Measurements from ENCODE around the gene APCS.

Gene APCS

DNA sequence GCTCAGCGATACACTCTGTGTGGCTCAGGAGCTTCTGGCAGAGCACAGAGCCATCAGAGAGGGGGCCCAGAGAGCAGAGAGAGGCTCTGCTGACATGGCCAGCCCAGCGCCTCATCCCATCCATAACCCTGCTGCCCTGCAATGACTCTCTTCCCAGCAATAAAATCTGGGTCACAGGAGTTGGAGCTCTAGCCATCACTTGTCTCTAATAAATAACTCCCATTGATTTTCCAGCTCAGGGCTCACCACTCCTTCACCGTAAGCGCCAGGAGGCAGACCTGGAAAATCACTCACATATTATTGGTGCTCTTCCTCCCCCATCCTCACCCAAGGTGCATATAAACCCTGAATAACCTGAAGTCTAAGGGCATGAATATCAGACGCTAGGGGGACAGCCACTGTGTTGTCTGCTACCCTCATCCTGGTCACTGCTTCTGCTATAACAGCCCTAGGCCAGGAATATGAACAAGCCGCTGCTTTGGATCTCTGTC is at the start of gene APCS:
APCS (plus strand) TSS at position 366 of the 491 bp plus-strand sequence; CDS start at position 462, 96 bp downstream.
- DNase-seq (ENCODE audit: extremely low read depth, low read depth), result no peak
- no peak for TF ChIP-seq CTCF (IDR thresholded peaks at IDR 0.05; ENCODE audit: low read depth, low read length, missing control alignments)
- no peak within 1 kb of the TSS for H3K4me3 ChIP-seq (replicated peaks; ENCODE audit: low read depth, low read length)

GRCh38 chr1:159548126-159548525 is 39.5 kb upstream of the APCS start:
- DNase-seq (ENCODE audit: extremely low read depth, low read depth), result no peak
- H3K4me3 ChIP-seq (replicated peaks; ENCODE audit: low read depth, low read length), result no peak overlapping the region
- no peak for TF ChIP-seq CTCF (IDR thresholded peaks at IDR 0.05; ENCODE audit: low read depth, low read length, missing control alignments)

GRCh38 chr1:159554261-159554660 is 33.4 kb upstream of the APCS start:
- TF ChIP-seq CTCF (IDR thresholded peaks at IDR 0.05; ENCODE audit: low read depth, low read length, missing control alignments), result no peak
- no peak overlapping the region for H3K4me3 ChIP-seq (replicated peaks; ENCODE audit: low read depth, low read length)
- DNase-seq (ENCODE audit: extremely low read depth, low read depth), result no peak

GRCh38 chr1:159554696-159555095 is 32.9 kb upstream of the APCS start:
- TF ChIP-seq CTCF (IDR thresholded peaks at IDR 0.05; ENCODE audit: low read depth, low read length, missing control alignments), result no peak
- H3K4me3 ChIP-seq (replicated peaks; ENCODE audit: low read depth, low read length), result no peak overlapping the region
- no peak for DNase-seq (ENCODE audit: extremely low read depth, low read depth)

- no peak for TF ChIP-seq CTCF (IDR thresholded peaks at IDR 0.05; ENCODE audit: low read depth, low read length, missing control alignments)
- no peak overlapping the region for H3K4me3 ChIP-seq (replicated peaks; ENCODE audit: low read depth, low read length)
- no peak for DNase-seq (ENCODE audit: extremely low read depth, low read depth)
Observed at GRCh38 chr1:159556931-159557369, 30.7 kb upstream of the APCS start.

- H3K4me3 ChIP-seq (replicated peaks; ENCODE audit: low read depth, low read length), result no peak overlapping the region
- no peak for DNase-seq (ENCODE audit: extremely low read depth, low read depth)
- no peak for TF ChIP-seq CTCF (IDR thresholded peaks at IDR 0.05; ENCODE audit: low read depth, low read length, missing control alignments)
Observed at GRCh38 chr1:159560599-159560998, 27.0 kb upstream of the APCS start.

GRCh38 chr1:159561497-159561896 is 26.1 kb upstream of the APCS start:
- no peak for DNase-seq (ENCODE audit: extremely low read depth, low read depth)
- no peak for TF ChIP-seq CTCF (IDR thresholded peaks at IDR 0.05; ENCODE audit: low read depth, low read length, missing control alignments)

More at GRCh38 chr1:159561497-159561896, 26.1 kb upstream of the APCS start:
- no peak overlapping the region for H3K4me3 ChIP-seq (replicated peaks; ENCODE audit: low read depth, low read length)
